Measurements from ENCODE around the gene TUBGCP2.

The TUBGCP2 gene

DNA sequence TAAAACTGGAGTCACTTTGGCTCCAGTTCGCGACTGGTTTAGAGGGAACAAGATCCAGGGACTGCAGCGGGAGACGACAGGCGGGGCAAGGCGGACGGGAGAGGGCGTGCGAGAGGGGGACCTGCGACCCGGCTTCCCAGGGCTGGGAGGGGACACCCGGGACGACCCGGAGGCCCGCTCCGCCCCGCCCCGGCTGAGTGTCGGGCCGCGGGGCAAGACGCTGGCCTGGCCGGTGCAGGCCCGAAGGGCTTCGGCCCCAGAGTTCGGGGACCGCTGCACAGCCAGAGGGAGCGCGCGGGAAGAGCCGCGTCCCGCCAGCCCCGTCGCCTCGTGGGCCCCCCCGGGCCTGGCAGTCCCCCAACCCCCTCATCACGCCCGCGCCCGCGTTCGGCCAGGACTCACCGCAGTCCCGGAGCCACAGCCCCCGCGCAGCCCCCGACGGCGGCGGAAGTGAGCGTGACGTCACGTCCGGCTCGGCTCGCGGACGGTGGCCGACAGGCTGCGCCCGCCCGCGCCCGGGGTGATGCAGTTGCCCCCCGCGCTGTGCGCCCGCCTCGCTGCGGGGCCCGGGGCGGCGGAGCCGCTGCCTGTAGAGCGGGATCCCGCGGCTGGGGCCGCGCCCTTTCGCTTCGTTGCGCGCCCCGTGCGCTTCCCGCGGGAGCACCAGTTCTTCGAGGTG is at the start of gene TUBGCP2, which contains the start of gene ZNF511 (continued):
- TF ChIP-seq ZFP69B (tag by site-specific recombination; IDR thresholded peaks at IDR 0.05) (no peak), ZNF311 (tag by site-specific recombination; IDR thresholded peaks at IDR 0.05; ENCODE audit: borderline replicate concordance) (no peak), ZBTB7A (tag by site-specific recombination; IDR thresholded peaks at IDR 0.05; ENCODE audit: low read depth) (no peak), ZNF521 (tag by site-specific recombination; IDR thresholded peaks at IDR 0.05) (no peak), ZIC2 (tag by site-specific recombination; IDR thresholded peaks at IDR 0.05) (no peak), ZNF654 (tag by site-specific recombination; IDR thresholded peaks at IDR 0.05; ENCODE audit: low read depth) (no peak), ZNF274 (IDR thresholded peaks at IDR 0.05; ENCODE audit: low read length) (no peak), ZNF274 (tag by site-specific recombination; IDR thresholded peaks at IDR 0.05; ENCODE audit: borderline replicate concordance) (no peak), ZNF473 (tag by site-specific recombination; IDR thresholded peaks at IDR 0.05) (no peak), ZBTB8A (tag by site-specific recombination; IDR thresholded peaks at IDR 0.05) (peak; percentile 91), ZNF223 (tag by site-specific recombination; IDR thresholded peaks at IDR 0.05) (peak; percentile 33; the same call in 1 of the 2 replicates), ZNF660 (tag by site-specific recombination; IDR thresholded peaks at IDR 0.05) (peak; percentile 63; the same call in 1 of the 2 replicates), ZNF292 (tag by site-specific recombination; IDR thresholded peaks at IDR 0.05; ENCODE audit: borderline replicate concordance, low read depth) (no peak), ZNF138 (tag by site-specific recombination; IDR thresholded peaks at IDR 0.05; ENCODE audit: borderline replicate concordance) (no peak)
- TF ChIP-seq, protein P1, sequence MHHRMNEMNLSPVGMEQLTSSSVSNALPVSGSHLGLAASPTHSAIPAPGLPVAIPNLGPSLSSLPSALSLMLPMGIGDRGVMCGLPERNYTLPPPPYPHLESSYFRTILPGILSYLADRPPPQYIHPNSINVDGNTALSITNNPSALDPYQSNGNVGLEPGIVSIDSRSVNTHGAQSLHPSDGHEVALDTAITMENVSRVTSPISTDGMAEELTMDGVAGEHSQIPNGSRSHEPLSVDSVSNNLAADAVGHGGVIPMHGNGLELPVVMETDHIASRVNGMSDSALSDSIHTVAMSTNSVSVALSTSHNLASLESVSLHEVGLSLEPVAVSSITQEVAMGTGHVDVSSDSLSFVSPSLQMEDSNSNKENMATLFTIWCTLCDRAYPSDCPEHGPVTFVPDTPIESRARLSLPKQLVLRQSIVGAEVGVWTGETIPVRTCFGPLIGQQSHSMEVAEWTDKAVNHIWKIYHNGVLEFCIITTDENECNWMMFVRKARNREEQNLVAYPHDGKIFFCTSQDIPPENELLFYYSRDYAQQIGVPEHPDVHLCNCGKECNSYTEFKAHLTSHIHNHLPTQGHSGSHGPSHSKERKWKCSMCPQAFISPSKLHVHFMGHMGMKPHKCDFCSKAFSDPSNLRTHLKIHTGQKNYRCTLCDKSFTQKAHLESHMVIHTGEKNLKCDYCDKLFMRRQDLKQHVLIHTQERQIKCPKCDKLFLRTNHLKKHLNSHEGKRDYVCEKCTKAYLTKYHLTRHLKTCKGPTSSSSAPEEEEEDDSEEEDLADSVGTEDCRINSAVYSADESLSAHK (tag by site-specific recombination; IDR thresholded peaks at IDR 0.05): no peak
- TF ChIP-seq, protein P2, sequence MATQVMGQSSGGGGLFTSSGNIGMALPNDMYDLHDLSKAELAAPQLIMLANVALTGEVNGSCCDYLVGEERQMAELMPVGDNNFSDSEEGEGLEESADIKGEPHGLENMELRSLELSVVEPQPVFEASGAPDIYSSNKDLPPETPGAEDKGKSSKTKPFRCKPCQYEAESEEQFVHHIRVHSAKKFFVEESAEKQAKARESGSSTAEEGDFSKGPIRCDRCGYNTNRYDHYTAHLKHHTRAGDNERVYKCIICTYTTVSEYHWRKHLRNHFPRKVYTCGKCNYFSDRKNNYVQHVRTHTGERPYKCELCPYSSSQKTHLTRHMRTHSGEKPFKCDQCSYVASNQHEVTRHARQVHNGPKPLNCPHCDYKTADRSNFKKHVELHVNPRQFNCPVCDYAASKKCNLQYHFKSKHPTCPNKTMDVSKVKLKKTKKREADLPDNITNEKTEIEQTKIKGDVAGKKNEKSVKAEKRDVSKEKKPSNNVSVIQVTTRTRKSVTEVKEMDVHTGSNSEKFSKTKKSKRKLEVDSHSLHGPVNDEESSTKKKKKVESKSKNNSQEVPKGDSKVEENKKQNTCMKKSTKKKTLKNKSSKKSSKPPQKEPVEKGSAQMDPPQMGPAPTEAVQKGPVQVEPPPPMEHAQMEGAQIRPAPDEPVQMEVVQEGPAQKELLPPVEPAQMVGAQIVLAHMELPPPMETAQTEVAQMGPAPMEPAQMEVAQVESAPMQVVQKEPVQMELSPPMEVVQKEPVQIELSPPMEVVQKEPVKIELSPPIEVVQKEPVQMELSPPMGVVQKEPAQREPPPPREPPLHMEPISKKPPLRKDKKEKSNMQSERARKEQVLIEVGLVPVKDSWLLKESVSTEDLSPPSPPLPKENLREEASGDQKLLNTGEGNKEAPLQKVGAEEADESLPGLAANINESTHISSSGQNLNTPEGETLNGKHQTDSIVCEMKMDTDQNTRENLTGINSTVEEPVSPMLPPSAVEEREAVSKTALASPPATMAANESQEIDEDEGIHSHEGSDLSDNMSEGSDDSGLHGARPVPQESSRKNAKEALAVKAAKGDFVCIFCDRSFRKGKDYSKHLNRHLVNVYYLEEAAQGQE (tag by site-specific recombination; IDR thresholded peaks at IDR 0.05): no peak
- TF ChIP-seq, protein P3, sequence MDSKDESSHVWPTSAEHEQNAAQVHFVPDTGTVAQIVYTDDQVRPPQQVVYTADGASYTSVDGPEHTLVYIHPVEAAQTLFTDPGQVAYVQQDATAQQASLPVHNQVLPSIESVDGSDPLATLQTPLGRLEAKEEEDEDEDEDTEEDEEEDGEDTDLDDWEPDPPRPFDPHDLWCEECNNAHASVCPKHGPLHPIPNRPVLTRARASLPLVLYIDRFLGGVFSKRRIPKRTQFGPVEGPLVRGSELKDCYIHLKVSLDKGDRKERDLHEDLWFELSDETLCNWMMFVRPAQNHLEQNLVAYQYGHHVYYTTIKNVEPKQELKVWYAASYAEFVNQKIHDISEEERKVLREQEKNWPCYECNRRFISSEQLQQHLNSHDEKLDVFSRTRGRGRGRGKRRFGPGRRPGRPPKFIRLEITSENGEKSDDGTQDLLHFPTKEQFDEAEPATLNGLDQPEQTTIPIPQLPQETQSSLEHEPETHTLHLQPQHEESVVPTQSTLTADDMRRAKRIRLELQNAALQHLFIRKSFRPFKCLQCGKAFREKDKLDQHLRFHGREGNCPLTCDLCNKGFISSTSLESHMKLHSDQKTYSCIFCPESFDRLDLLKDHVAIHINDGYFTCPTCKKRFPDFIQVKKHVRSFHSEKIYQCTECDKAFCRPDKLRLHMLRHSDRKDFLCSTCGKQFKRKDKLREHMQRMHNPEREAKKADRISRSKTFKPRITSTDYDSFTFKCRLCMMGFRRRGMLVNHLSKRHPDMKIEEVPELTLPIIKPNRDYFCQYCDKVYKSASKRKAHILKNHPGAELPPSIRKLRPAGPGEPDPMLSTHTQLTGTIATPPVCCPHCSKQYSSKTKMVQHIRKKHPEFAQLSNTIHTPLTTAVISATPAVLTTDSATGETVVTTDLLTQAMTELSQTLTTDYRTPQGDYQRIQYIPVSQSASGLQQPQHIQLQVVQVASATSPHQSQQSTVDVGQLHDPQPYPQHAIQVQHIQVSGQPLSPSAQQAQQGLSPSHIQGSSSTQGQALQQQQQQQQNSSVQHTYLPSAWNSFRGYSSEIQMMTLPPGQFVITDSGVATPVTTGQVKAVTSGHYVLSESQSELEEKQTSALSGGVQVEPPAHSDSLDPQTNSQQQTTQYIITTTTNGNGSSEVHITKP (tag by site-specific recombination; IDR thresholded peaks at IDR 0.05): no peak
- TF ChIP-seq, protein P4, sequence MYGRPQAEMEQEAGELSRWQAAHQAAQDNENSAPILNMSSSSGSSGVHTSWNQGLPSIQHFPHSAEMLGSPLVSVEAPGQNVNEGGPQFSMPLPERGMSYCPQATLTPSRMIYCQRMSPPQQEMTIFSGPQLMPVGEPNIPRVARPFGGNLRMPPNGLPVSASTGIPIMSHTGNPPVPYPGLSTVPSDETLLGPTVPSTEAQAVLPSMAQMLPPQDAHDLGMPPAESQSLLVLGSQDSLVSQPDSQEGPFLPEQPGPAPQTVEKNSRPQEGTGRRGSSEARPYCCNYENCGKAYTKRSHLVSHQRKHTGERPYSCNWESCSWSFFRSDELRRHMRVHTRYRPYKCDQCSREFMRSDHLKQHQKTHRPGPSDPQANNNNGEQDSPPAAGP (tag by site-specific recombination; IDR thresholded peaks at IDR 0.05): no peak; the same call in 1 of the 2 replicates
- TF ChIP-seq, protein P5, sequence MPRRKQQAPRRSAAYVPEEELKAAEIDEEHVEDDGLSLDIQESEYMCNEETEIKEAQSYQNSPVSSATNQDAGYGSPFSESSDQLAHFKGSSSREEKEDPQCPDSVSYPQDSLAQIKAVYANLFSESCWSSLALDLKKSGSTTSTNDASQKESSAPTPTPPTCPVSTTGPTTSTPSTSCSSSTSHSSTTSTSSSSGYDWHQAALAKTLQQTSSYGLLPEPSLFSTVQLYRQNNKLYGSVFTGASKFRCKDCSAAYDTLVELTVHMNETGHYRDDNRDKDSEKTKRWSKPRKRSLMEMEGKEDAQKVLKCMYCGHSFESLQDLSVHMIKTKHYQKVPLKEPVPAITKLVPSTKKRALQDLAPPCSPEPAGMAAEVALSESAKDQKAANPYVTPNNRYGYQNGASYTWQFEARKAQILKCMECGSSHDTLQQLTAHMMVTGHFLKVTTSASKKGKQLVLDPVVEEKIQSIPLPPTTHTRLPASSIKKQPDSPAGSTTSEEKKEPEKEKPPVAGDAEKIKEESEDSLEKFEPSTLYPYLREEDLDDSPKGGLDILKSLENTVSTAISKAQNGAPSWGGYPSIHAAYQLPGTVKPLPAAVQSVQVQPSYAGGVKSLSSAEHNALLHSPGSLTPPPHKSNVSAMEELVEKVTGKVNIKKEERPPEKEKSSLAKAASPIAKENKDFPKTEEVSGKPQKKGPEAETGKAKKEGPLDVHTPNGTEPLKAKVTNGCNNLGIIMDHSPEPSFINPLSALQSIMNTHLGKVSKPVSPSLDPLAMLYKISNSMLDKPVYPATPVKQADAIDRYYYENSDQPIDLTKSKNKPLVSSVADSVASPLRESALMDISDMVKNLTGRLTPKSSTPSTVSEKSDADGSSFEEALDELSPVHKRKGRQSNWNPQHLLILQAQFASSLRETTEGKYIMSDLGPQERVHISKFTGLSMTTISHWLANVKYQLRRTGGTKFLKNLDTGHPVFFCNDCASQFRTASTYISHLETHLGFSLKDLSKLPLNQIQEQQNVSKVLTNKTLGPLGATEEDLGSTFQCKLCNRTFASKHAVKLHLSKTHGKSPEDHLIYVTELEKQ (tag by site-specific recombination; IDR thresholded peaks at IDR 0.05; ENCODE audit: borderline replicate concordance): no peak
- TF ChIP-seq, protein P6, sequence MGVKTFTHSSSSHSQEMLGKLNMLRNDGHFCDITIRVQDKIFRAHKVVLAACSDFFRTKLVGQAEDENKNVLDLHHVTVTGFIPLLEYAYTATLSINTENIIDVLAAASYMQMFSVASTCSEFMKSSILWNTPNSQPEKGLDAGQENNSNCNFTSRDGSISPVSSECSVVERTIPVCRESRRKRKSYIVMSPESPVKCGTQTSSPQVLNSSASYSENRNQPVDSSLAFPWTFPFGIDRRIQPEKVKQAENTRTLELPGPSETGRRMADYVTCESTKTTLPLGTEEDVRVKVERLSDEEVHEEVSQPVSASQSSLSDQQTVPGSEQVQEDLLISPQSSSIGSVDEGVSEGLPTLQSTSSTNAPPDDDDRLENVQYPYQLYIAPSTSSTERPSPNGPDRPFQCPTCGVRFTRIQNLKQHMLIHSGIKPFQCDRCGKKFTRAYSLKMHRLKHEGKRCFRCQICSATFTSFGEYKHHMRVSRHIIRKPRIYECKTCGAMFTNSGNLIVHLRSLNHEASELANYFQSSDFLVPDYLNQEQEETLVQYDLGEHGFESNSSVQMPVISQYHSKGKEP (tag by site-specific recombination; IDR thresholded peaks at IDR 0.05): peak; percentile 56; the same call in 1 of the 2 replicates
- TF ChIP-seq, protein P7, sequence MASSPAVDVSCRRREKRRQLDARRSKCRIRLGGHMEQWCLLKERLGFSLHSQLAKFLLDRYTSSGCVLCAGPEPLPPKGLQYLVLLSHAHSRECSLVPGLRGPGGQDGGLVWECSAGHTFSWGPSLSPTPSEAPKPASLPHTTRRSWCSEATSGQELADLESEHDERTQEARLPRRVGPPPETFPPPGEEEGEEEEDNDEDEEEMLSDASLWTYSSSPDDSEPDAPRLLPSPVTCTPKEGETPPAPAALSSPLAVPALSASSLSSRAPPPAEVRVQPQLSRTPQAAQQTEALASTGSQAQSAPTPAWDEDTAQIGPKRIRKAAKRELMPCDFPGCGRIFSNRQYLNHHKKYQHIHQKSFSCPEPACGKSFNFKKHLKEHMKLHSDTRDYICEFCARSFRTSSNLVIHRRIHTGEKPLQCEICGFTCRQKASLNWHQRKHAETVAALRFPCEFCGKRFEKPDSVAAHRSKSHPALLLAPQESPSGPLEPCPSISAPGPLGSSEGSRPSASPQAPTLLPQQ (tag by site-specific recombination; IDR thresholded peaks at IDR 0.05): peak; percentile 83; the same call in 1 of the 2 replicates

Data from HEK293 (cell line).